ENCODE results near the gene STK32B. TPM values are rescaled to one million over a fixed set of nuclear protein-coding genes. Genes with fewer than 3 reads are reported as not detected.

The STK32B gene
- polyA plus RNA-seq, 2 of the 4 experiments (the other 2 are of a cell fraction) = 7.6 to 12.1 TPM

DNA sequence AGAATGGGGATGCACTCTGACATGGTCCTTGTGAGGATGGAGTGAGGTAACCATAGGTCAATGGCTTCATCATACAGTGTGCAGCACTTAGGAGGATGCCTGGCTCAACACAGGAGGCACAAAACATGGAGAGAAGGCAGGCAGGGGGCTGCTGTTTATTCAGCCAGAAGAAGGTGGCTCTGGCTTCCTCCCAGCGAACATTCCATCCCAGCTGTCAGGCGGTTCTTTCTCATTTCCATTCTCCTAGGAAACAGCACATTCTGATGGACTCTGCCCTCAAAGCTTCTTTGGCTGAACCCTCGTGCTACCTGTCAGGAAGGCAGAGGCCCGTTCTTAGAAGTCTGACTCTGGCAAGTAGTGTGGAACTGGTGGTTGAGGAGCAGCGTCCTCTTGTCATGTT is 18.6 kb downstream of the STK32B start:
- no peaks in the 10 kb centered on the region for H3K4me1 ChIP-seq
- H3K4me3 ChIP-seq = no peak overlapping the region
- ChIA-PET CTCF (no interaction called here), POLR2A (no interaction called here)
- no peak overlapping the region for H3K27ac ChIP-seq
- TF ChIP-seq SREBF2 (IDR thresholded peaks at IDR 0.05) (no peak), ZNF302 (CRISPR knock-in tag; IDR thresholded peaks at IDR 0.05) (no peak), KDM1A (IDR thresholded peaks at IDR 0.05; ENCODE audit: low read depth) (no peak), CBX8 (IDR thresholded peaks at IDR 0.05) (no peak), E2F6 (IDR thresholded peaks at IDR 0.05; ENCODE audit: borderline replicate concordance, low read depth) (no peak), EHMT2 (IDR thresholded peaks at IDR 0.05; ENCODE audit: low read depth) (no peak)
- no peak overlapping the region for H3K4me2 ChIP-seq
- 85% methylated on average over 5 of the region's 5 CpGs for WGBS (ENCODE audit: missing lambda C conversion rate)
- no peaks in the 10 kb centered on the region for H3K9me3 ChIP-seq
- ATAC-seq (no peak), FAIRE-seq (no peak), DNase-seq (ENCODE audit: low read depth in 1 of 2, low spot score in 1 of 2) (no peak)

GRCh38 chr4:5072948-5073347 is 21.7 kb downstream of the STK32B start:
- no peak for TF ChIP-seq E2F6 (IDR thresholded peaks at IDR 0.05; ENCODE audit: borderline replicate concordance, low read depth)
- TF ChIP-seq JUN (IDR thresholded peaks at IDR 0.05) = no peak
- no peak for TF ChIP-seq ATOH8 (CRISPR knock-in tag; IDR thresholded peaks at IDR 0.05; ENCODE audit: low read depth)
- TF ChIP-seq HOXB5 (CRISPR knock-in tag; IDR thresholded peaks at IDR 0.05) = no peak
- no peak for TF ChIP-seq CHD4 (IDR thresholded peaks at IDR 0.05; ENCODE audit: borderline replicate concordance)
- no peak for TF ChIP-seq HDAC2 (IDR thresholded peaks at IDR 0.05)
- TF ChIP-seq TP53 (CRISPR knock-in tag; IDR thresholded peaks at IDR 0.05) = no peak
- no peak for TF ChIP-seq HEYL (CRISPR knock-in tag; IDR thresholded peaks at IDR 0.05)
- no peak for TF ChIP-seq RCOR1 (IDR thresholded peaks at IDR 0.05; ENCODE audit: low read depth, low read length)
- TF ChIP-seq SREBF2 (IDR thresholded peaks at IDR 0.05) = no peak
- TF ChIP-seq NR3C1 (IDR thresholded peaks at IDR 0.05) = no peak
- no peak for TF ChIP-seq TFCP2L1 (CRISPR knock-in tag; IDR thresholded peaks at IDR 0.05)
- no peak for TF ChIP-seq HOXA7 (CRISPR knock-in tag; IDR thresholded peaks at IDR 0.05)
- ATAC-seq = no peak
- no peaks in the 10 kb centered on the region for H3K9me3 ChIP-seq
- H3K4me1 ChIP-seq = no peaks in the 10 kb centered on the region
- H3K27ac ChIP-seq = no peak overlapping the region
- H3K4me3 ChIP-seq = no peak overlapping the region
- WGBS (ENCODE audit: missing lambda C conversion rate) = 62% methylated on average over 1 of the region's 1 CpG
- POLR2A ChIA-PET = no interaction called here
- H3K4me2 ChIP-seq = no peak overlapping the region
- DNase-seq (ENCODE audit: low read depth in 1 of 2, low spot score in 1 of 2) = no peak
- FAIRE-seq = no peak
- CTCF ChIA-PET = no interaction called here

- no peak for ATAC-seq
- no peak overlapping the region for H3K4me3 ChIP-seq
- ChIA-PET POLR2A (no interaction called here), CTCF (interaction anchor here (0.6 to 1.3 kb wide), 2 partner anchors 20 to 32 kb away, joined by 3 read pairs; no protein-coding TSS in a partner anchor)
- TF ChIP-seq FOSL2 (IDR thresholded peaks at IDR 0.05) (no peak), FOSL2 (CRISPR knock-in tag; IDR thresholded peaks at IDR 0.05) (no peak), HEYL (CRISPR knock-in tag; IDR thresholded peaks at IDR 0.05) (no peak)
- TF ChIP-seq, protein P1, sequence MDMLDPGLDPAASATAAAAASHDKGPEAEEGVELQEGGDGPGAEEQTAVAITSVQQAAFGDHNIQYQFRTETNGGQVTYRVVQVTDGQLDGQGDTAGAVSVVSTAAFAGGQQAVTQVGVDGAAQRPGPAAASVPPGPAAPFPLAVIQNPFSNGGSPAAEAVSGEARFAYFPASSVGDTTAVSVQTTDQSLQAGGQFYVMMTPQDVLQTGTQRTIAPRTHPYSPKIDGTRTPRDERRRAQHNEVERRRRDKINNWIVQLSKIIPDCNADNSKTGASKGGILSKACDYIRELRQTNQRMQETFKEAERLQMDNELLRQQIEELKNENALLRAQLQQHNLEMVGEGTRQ (IDR thresholded peaks at IDR 0.05) = 0 out of 2 replicates have a peak, but pooled peaks have one; percentile 16
- 94% methylated on average over 3 of the region's 3 CpGs for WGBS (ENCODE audit: missing lambda C conversion rate)
- H3K4me1 ChIP-seq = no peaks in the 10 kb centered on the region
- DNase-seq (ENCODE audit: low read depth in 1 of 2, low spot score in 1 of 2) = no peak
- peaks cover 7% of the 10 kb centered on the region; the same call in 1 of the 3 replicates for H3K9me3 ChIP-seq
- no peak overlapping the region for H3K4me2 ChIP-seq
- no peak for FAIRE-seq
- no peak overlapping the region for H3K27ac ChIP-seq
These were observed 26.7 kb downstream of the STK32B start for GRCh38 chr4:5078009-5078408.

- DNase-seq (ENCODE audit: low read depth in 1 of 2, low spot score in 1 of 2) (no peak), FAIRE-seq (no peak), ATAC-seq (no peak)
- CTCF ChIA-PET = no interaction called here
- Histone ChIP-seq H3K27ac (no peak overlapping the region), H3K4me1 (no peaks in the 10 kb centered on the region), H3K4me2 (no peak overlapping the region), H3K9me3 (peaks cover 7% of the 10 kb centered on the region; the same call in 1 of the 3 replicates), H3K4me3 (no peak overlapping the region)
- POLR2A ChIA-PET = no interaction called here
- TF ChIP-seq, protein P2, sequence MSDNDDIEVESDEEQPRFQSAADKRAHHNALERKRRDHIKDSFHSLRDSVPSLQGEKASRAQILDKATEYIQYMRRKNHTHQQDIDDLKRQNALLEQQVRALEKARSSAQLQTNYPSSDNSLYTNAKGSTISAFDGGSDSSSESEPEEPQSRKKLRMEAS (IDR thresholded peaks at IDR 0.05) = no peak
- TF ChIP-seq FOSL2 (IDR thresholded peaks at IDR 0.05) (no peak), FOSL2 (CRISPR knock-in tag; IDR thresholded peaks at IDR 0.05) (no peak), KDM5A (IDR thresholded peaks at IDR 0.05) (no peak), ATOH8 (CRISPR knock-in tag; IDR thresholded peaks at IDR 0.05; ENCODE audit: low read depth) (no peak), MAFK (IDR thresholded peaks at IDR 0.05; ENCODE audit: partially characterized antibody) (no peak), HOXA7 (CRISPR knock-in tag; IDR thresholded peaks at IDR 0.05) (no peak), EHF (CRISPR knock-in tag; IDR thresholded peaks at IDR 0.05) (no peak), CEBPB (IDR thresholded peaks at IDR 0.05) (no peak), CHD4 (IDR thresholded peaks at IDR 0.05; ENCODE audit: borderline replicate concordance) (no peak)
These were observed 28.3 kb downstream of the STK32B start for GRCh38 chr4:5079581-5079980.

Measured in A549 (cell line).